Cardiac fibroblast (primary cell): ENCODE results near the gene REEP6.

Experiments used
- DNase-seq, 2 donors: peaks; one replicate each; pipeline versions ENCODE4 v3.0.0 to v3.0.0-alpha.2; 2010; ENCODE audit warnings: low read depth in 2 of 2
- H3K4me3 ChIP-seq, 2 donors: replicated peaks in 1 of 2; 1 replicate in 1 of 2; 2 replicates in 1 of 2; pipeline ENCODE4 v1.5.1; 2011; ENCODE audit warnings: low read depth in 2 of 2, low read length in 2 of 2, mild to moderate bottlenecking in 2 of 2, moderate library complexity in 1 of 2
- CTCF ChIP-seq: IDR thresholded peaks from one replicate; pipeline ENCODE4 v1.5.1; 2011; ENCODE audit warnings: low read depth, mild to moderate bottlenecking, low read length, inconsistent platforms

Gene REEP6

GRCh38 chr19:1466018-1466460 lies 24.9 kb upstream of the REEP6 start:
- no peak overlapping the region for H3K4me3 ChIP-seq
- no peak for DNase-seq
- TF ChIP-seq CTCF = no peak

GRCh38 chr19:1466461-1467214 lies 24.3 kb upstream of the REEP6 start:
- no peak for TF ChIP-seq CTCF
- no peak for DNase-seq
- H3K4me3 ChIP-seq = no peak overlapping the region

- H3K4me3 ChIP-seq = no peak overlapping the region
- no peak for DNase-seq
- no peak for TF ChIP-seq CTCF
These were observed 23.8 kb upstream of the REEP6 start for GRCh38 chr19:1467215-1467489.

GRCh38 chr19:1467490-1468273 lies 23.3 kb upstream of the REEP6 start:
- TF ChIP-seq CTCF = no peak
- no peak for DNase-seq
- peak overlapping the region in 1 of 2 donors; percentile 33 for H3K4me3 ChIP-seq

- H3K4me3 ChIP-seq = peak overlapping the region in 1 of 2 donors; percentile 33
- no peak for TF ChIP-seq CTCF
- DNase-seq = no peak
These were observed 22.6 kb upstream of the REEP6 start for GRCh38 chr19:1468274-1468820.

- peak overlapping the region in 1 of 2 donors; percentile 33 for H3K4me3 ChIP-seq
- no peak for TF ChIP-seq CTCF
- peak in 1 of 2 donors; percentile 61 for DNase-seq
These were observed 22.1 kb upstream of the REEP6 start for GRCh38 chr19:1468821-1469254.
